OCI-LY3 (cell line): ENCODE data around the gene PHF23.

Source experiments
- CTCF ChIP-seq: fragments of 200-600, 300-600 bp; sonication (generic); IDR thresholded peaks from 2 replicates; pipeline ENCODE4 v1.5.1; 2014; ENCODE audit warnings: antibody characterized with exemption, low read length, low read depth
- EZH2phosphoT487 ChIP-seq: fragments of 200-600 bp; shearing (Covaris generic); IDR thresholded peaks from 2 replicates; pipeline ENCODE4 v1.6.1; 2018; ENCODE audit warnings: antibody characterized with exemption, mixed run types, low read depth

GRCh38 chr17:7262192-7262934 is 23.1 kb upstream of the PHF23 start, which contains the start of gene CLDN7:
- TF ChIP-seq CTCF (no peak), EZH2phosphoT487 (no peak)
